ENCODE results near the gene POU4F1.
A peak's percentile ranks its signal among the peaks of the same experiment; 100 is the strongest.
"Not testable (repeated sequence)": the region's sequence is repeated elsewhere in the genome, so short reads cannot be mapped to it uniquely, and the experiment has no call there.

POU4F1 gene, protein sequence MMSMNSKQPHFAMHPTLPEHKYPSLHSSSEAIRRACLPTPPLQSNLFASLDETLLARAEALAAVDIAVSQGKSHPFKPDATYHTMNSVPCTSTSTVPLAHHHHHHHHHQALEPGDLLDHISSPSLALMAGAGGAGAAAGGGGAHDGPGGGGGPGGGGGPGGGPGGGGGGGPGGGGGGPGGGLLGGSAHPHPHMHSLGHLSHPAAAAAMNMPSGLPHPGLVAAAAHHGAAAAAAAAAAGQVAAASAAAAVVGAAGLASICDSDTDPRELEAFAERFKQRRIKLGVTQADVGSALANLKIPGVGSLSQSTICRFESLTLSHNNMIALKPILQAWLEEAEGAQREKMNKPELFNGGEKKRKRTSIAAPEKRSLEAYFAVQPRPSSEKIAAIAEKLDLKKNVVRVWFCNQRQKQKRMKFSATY

DNA sequence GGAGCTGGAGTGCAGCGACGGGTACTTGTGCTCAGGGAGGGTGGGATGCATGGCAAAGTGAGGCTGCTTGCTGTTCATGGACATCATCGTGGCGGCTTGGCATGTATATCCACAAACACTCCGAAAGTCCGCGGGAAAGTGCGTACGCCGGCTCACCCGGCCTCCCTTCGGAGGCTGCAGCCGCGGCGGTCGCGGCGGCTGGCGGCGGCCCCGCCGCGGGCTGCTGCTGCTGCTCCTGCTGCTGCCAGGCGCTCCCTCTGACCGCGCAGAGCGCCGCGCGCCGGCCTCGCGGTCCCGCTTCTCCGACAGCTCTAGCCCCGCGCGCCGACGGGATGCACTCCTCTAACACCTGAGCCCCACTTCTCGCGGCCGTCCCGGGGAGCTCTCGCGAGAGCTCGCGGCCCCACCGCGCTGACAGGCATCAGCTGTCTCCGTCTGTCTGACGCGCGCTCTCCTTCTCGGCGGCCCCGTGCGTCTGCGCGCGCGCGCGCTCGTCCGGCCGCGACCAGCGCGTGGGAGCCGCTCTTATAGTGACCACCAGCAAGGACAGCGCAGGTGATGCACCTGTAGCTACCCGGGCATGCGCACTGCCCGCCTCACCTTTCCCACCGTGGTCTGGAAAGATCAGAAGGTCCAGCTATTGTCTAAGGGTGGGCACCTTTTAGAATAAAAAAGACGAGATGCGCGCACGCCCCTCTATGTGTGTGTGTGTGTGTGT lies at the start of gene POU4F1:
Gene POU4F1, minus strand, starts transcription at position 313 of the 718 bp plus-strand sequence. Its CDS starts 226 bp downstream, at position 87.
- Histone ChIP-seq H3K27me3 (replicated peaks) (peaks cover 92% of the 10 kb centered on the region), H3K36me3 (replicated peaks) (no peaks in the 10 kb centered on the region), H3K27ac (no peak within 1 kb of the TSS), H3K4me3 (ENCODE audit: low read depth, low read length) (peak within 1 kb of the TSS; percentile 30)
- no peak for DNase-seq
- no peak for TF ChIP-seq CTCF (IDR thresholded peaks at IDR 0.05; ENCODE audit: low read depth, low read length, missing control alignments)
- in situ Hi-C loops (cut with HindIII; ENCODE audit: low pct_ligation_motif_present, low sequenced_read_pairs) = no loop called here

GRCh38 chr13:78652651-78653050 lies 49.3 kb upstream of the POU4F1 start:
- no peak for TF ChIP-seq CTCF (IDR thresholded peaks at IDR 0.05; ENCODE audit: low read depth, low read length, missing control alignments)
- in situ Hi-C loops (cut with HindIII; ENCODE audit: low pct_ligation_motif_present, low sequenced_read_pairs) = no loop called here
- Histone ChIP-seq H3K36me3 (replicated peaks) (no peaks in the 10 kb centered on the region), H3K27me3 (replicated peaks) (no peaks in the 10 kb centered on the region), H3K27ac (no peak overlapping the region), H3K4me3 (ENCODE audit: low read depth, low read length) (no peak overlapping the region)
- no peak for DNase-seq

DNA sequence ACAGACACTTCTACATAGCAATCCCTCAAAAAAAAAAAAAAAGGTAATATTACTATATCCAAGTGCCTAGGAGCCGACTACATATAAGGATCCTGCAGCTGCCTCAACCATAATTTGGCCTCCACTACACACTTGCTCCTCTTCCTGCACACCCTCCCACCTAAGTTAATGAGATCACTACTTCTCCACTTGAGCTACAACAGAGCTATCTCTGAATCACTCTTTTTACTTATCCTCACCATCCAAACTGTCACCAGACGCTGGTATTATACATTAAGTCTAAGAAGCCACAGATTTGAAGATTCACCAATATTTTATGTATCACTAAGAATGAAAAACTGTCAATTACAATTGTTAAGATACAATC lies 47.3 kb upstream of the POU4F1 start:
- Histone ChIP-seq H3K27me3 (replicated peaks) (no peaks in the 10 kb centered on the region), H3K27ac (no peak overlapping the region), H3K4me3 (ENCODE audit: low read depth, low read length) (no peak overlapping the region), H3K36me3 (replicated peaks) (no peaks in the 10 kb centered on the region)
- in situ Hi-C loops (cut with HindIII; ENCODE audit: low pct_ligation_motif_present, low sequenced_read_pairs) = no loop called here
- TF ChIP-seq CTCF (IDR thresholded peaks at IDR 0.05; ENCODE audit: low read depth, low read length, missing control alignments) = no peak
- no peak for DNase-seq

DNA sequence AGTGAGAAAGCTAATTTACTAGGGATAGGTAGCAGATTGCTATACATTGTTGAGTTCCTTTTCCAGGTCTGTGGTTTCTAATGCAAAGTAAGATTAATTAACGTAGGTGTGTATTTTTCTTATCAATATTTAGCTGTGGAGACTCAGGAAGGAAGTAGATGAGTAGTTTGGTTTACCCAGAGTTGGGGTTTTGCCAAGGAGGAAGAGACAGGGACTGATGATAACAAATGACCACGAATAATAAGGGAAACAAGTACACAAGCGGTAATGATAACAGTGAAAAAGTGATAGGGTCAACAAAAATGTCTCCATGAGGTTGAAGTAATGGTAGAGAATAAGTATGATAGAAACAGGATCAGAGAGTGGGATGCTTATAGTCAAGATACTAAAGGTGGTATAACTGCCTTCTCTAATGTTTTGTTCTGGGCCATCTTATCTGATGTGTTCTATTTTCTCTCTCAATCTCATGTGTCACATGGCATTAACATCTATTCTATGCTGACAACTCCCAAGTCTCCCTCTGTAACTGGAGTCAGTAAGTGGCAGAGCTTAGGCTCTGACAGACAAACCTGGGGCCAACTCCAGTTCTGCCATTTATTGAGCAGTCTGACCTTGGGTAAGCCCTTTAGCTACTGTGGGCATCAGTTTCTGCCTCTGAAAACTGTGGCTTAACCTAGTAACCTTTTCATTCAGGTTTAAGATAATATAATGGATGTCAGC lies 46.8 kb upstream of the POU4F1 start:
- H3K27me3 ChIP-seq (replicated peaks) = no peaks in the 10 kb centered on the region
- no peak for TF ChIP-seq CTCF (IDR thresholded peaks at IDR 0.05; ENCODE audit: low read depth, low read length, missing control alignments)
- in situ Hi-C loops (cut with HindIII; ENCODE audit: low pct_ligation_motif_present, low sequenced_read_pairs) = no loop called here
- DNase-seq = no peak
- H3K4me3 ChIP-seq (ENCODE audit: low read depth, low read length) = no peak overlapping the region
- no peaks in the 10 kb centered on the region for H3K36me3 ChIP-seq (replicated peaks)
- H3K27ac ChIP-seq = no peak overlapping the region

- DNase-seq; H3K27me3 ChIP-seq (replicated peaks); in situ Hi-C loops (cut with HindIII; ENCODE audit: low pct_ligation_motif_present, low sequenced_read_pairs); H3K27ac ChIP-seq; H3K4me3 ChIP-seq (ENCODE audit: low read depth, low read length); H3K36me3 ChIP-seq (replicated peaks): not testable (repeated sequence)
These were observed 43.8 kb upstream of the POU4F1 start for GRCh38 chr13:78647109-78647678.

DNA sequence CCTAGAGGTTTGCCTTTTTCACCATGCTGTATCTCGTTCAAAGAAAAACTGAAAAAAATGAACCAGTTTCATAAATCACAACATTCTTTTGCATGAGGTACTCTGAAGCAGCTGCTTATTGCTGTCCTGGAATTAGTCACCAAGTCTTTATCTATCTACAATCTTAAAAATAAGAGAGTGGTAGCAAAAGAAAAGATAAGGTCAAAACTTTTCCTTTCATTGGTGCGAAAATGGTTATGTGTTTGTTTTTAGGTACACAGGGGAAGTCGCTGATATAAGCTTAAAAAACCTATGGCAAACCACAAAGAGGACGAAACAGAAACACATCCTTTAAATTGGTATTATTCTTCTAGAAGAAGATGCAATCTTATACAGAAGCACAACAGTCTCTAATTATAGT lies 34.9 kb upstream of the POU4F1 start:
- in situ Hi-C loops (cut with HindIII; ENCODE audit: low pct_ligation_motif_present, low sequenced_read_pairs) = no loop called here
- Histone ChIP-seq H3K4me3 (ENCODE audit: low read depth, low read length) (no peak overlapping the region), H3K27me3 (replicated peaks) (no peaks in the 10 kb centered on the region), H3K36me3 (replicated peaks) (no peaks in the 10 kb centered on the region), H3K27ac (no peak overlapping the region)
- no peak for TF ChIP-seq CTCF (IDR thresholded peaks at IDR 0.05; ENCODE audit: low read depth, low read length, missing control alignments)
- DNase-seq = no peak
